Lung (tissue), 12 donors: ENCODE measurements around the gene CDC6. TPM values are rescaled to one million over a fixed set of nuclear protein-coding genes. Genes with fewer than 3 reads are reported as not detected.

Experiments
- ATAC-seq: fragments of 200-7000 bp; cut with Tn5 transposase; one replicate; pipeline ENCODE4 v1.9.1; 2020; ENCODE audit warnings: moderate number of reproducible peaks; ENCODE audit not compliant: insufficient read depth, low FRiP score
- DNase-seq, 3 donors: peaks; one replicate each; pipeline ENCODE4 v3.0.0-alpha.2; 2013 to 2017
- H3K27ac ChIP-seq, 2 donors: one replicate each; pipeline ENCODE4 v1.5.1; 2013; ENCODE audit warnings: mild to moderate bottlenecking in 2 of 2, moderate library complexity in 2 of 2, control low read depth in 1 of 2, inconsistent platforms in 1 of 2, low read depth in 1 of 2, low read length in 1 of 2
- H3K27me3 ChIP-seq, 3 donors: one replicate each; pipeline ENCODE4 v1.5.1; 2013; ENCODE audit warnings: low read length in 2 of 3; ENCODE audit not compliant: control insufficient read depth in 3 of 3, insufficient read depth in 3 of 3
- H3K36me3 ChIP-seq, 4 donors: one replicate each; pipeline ENCODE4 v1.5.1; 2013; ENCODE audit warnings: low read length in 4 of 4, mild to moderate bottlenecking in 1 of 4, moderate library complexity in 1 of 4; ENCODE audit not compliant: control insufficient read depth in 4 of 4, insufficient read depth in 4 of 4
- H3K4me1 ChIP-seq, 5 donors: one replicate each; pipeline ENCODE4 v1.5.1; 2013; ENCODE audit warnings: low read length in 5 of 5, mild to moderate bottlenecking in 2 of 5, moderate library complexity in 1 of 5; ENCODE audit not compliant: control insufficient read depth in 5 of 5, insufficient read depth in 5 of 5
- H3K4me3 ChIP-seq: one replicate; pipeline ENCODE4 v1.5.1; 2013; ENCODE audit warnings: mild to moderate bottlenecking, control low read depth, moderate library complexity
- H3K9ac ChIP-seq, 2 donors: one replicate each; pipeline ENCODE4 v1.5.1; 2013; ENCODE audit warnings: low read length in 2 of 2, control low read depth in 1 of 2; ENCODE audit not compliant: insufficient read depth in 1 of 2
- H3K9me3 ChIP-seq, 4 donors: one replicate each; pipeline ENCODE4 v1.5.1; 2013; ENCODE audit warnings: low read length in 3 of 4, mild to moderate bottlenecking in 1 of 4, moderate library complexity in 1 of 4; ENCODE audit not compliant: control insufficient read depth in 4 of 4, insufficient read depth in 3 of 4
- WGBS, 2 donors: extraction: QIAGEN DNeasy Blood & Tissue Kit; methylation state at CpG; one replicate each; pipeline ENCODE4 v1.1.7; 2013; 5-methylcytosine and 5-hydroxymethylcytosine counted together
- polyA plus RNA-seq, 2 donors: library from polyadenylated mRNA; stranded (reverse); fragments of 200-250 nt; gene quantifications; one replicate each; pipeline ENCODE4 v1.2.1, GENCODE V29; 2013
- total RNA-seq, 2 donors: library from RNA; depleted of rRNA in 1 of 2; stranded (reverse); fragments of >200 nt in 1 of 2; gene quantifications; one replicate each; pipeline ENCODE4 v1.2.1, GENCODE V29; 2014 to 2021
- TF ChIP-seq, protein P1 (sequence below): IDR thresholded peaks from 2 replicates; pipeline ENCODE4 v1.5.1; 2012; ENCODE audit warnings: mild to moderate bottlenecking; ENCODE audit errors: control extremely low read depth, extremely low read depth
- donor health status: control.
- donor health status: control.
- donor health status: Bipolar disorder and iron deficiency.
- donor health status: healthy.
- donor health status: DM: yes; HTN: yes; CAD: no.

CDC6 gene
- total and polyA plus RNA-seq, 4 donors: 3.3 to 6.0 (median 5.6) TPM

DNA sequence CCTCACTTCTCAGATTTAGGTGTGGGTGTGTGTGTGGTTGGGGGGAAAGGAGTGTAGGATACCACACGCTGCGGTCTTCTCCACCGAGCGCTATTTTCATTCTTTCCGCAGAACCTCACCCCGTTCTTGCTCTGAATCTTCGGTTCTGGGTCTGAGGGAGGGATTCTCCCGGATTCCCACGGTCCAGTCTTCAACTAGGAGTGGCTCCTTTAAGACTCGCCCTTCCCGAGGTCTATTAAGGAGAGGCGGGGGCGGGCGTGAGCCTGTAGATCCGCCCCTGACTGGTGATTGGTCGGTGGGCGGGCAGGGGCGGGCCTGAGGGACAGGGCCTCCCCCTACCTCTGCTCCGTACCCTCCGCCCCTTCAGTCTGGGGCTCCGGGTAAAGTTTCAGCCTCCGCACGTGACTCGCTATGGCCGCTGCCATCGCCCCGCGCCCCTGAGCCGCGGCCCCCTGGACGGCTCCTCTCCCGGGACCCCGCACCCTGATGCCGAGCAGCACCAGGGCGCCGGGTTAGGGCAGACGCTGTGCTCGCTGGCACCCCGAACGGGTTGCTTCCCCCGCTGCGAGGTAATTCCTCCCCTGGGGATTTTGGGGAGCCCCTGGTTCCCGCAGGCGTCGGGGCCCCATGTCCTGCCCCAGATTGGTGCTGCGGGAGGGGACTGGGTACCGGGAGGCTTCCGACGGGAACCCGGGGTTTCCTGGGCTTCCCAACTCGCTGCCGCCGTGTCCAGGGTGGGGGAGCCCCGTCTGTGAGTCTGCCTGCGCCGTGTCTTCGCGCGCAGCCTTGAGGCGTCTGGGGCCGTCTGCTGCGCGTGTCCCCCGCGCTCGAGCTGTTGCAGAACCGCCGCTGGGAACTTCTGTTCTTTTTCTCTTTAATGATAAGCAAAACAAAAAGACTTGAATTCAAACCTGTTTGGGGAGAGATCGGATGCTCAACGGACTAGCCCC is 30.5 kb downstream of the CDC6 start:
- DNase-seq (peak; percentile 97 to 98 (median 97)), ATAC-seq (peak; percentile 92)
- 0% methylated on average over 69 to 70 of the region's 70 CpGs for WGBS, 2 donors
- TF ChIP-seq, protein P1, sequence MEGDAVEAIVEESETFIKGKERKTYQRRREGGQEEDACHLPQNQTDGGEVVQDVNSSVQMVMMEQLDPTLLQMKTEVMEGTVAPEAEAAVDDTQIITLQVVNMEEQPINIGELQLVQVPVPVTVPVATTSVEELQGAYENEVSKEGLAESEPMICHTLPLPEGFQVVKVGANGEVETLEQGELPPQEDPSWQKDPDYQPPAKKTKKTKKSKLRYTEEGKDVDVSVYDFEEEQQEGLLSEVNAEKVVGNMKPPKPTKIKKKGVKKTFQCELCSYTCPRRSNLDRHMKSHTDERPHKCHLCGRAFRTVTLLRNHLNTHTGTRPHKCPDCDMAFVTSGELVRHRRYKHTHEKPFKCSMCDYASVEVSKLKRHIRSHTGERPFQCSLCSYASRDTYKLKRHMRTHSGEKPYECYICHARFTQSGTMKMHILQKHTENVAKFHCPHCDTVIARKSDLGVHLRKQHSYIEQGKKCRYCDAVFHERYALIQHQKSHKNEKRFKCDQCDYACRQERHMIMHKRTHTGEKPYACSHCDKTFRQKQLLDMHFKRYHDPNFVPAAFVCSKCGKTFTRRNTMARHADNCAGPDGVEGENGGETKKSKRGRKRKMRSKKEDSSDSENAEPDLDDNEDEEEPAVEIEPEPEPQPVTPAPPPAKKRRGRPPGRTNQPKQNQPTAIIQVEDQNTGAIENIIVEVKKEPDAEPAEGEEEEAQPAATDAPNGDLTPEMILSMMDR: no peak
- Histone ChIP-seq H3K9ac (peak overlapping the region; percentile 25 to 82), H3K27me3 (no peaks in the 10 kb centered on the region), H3K27ac (peak overlapping the region; percentile 93 to 97), H3K36me3 (peaks cover 0 to 3% (median 0%) of the 10 kb centered on the region in 4 donors), H3K4me3 (peak overlapping the region; percentile 86), H3K4me1 (peaks cover 34 to 81% (median 64%) of the 10 kb centered on the region in 5 donors), H3K9me3 (no peaks in the 10 kb centered on the region)

DNA sequence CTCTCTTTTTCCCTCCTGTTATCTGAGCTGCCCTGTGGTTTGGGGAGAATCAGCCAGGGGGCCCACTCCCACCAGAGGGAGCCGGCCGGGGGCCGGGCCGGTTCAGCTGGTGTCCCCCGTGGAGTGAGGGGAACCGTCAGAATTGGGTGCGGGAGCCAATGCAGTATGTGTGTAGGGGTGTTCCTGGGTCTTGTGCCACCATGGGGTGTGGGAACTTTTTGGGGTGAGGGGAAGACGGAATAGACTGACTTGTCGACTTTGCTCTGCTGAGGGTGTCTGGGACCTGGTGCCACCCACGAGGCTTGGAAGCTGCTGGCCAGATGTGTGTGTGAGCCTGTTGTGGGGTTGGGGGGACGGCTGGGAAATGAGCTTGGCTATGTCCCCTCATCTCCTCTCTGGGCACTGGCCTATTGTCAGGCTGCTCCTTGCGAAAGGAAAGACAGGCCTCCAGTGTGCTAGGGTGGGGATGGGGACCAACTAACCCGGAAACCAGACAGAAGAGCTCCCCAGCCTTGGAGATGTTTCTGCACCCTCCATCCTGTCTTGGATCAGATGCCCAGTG is 31.2 kb downstream of the CDC6 start:
- no peak for ATAC-seq
- peak overlapping the region; percentile 86 for H3K4me3 ChIP-seq
- peak overlapping the region in 1 of 2 donors; percentile 82 for H3K9ac ChIP-seq
- no peaks in the 10 kb centered on the region for H3K27me3 ChIP-seq
- H3K4me1 ChIP-seq: peaks cover 34 to 81% (median 61%) of the 10 kb centered on the region in 5 donors
- H3K9me3 ChIP-seq: no peaks in the 10 kb centered on the region
- TF ChIP-seq, protein P1: no peak
- peaks cover 0 to 3% (median 0%) of the 10 kb centered on the region in 4 donors for H3K36me3 ChIP-seq
- DNase-seq: peak; percentile 44 to 56 (median 53)
- WGBS, 2 donors: 4 to 11% methylated on average over 13 of the region's 13 CpGs
- peak overlapping the region; percentile 18 to 93 for H3K27ac ChIP-seq

GRCh38 chr17:40319651-40320540 is 32.2 kb downstream of the CDC6 start:
- Histone ChIP-seq H3K36me3 (peaks cover 0 to 3% (median 0%) of the 10 kb centered on the region in 4 donors), H3K27ac (peak overlapping the region; percentile 87 to 98), H3K4me3 (peak overlapping the region; percentile 14), H3K4me1 (peaks cover 43 to 82% (median 63%) of the 10 kb centered on the region in 5 donors), H3K9ac (peak overlapping the region; percentile 57 to 60), H3K27me3 (no peaks in the 10 kb centered on the region), H3K9me3 (no peaks in the 10 kb centered on the region)
- TF ChIP-seq, protein P1: no peak
- WGBS, 2 donors: 27 to 45% methylated on average over 11 of the region's 11 CpGs
- no peak for ATAC-seq
- peak in 1 of 3 donors; percentile 13 for DNase-seq
